ENCODE measurements around the gene MRPL48. TPM values are rescaled to one million over a fixed set of nuclear protein-coding genes. Genes with fewer than 3 reads are reported as not detected.
A peak's percentile ranks its signal among the peaks of the same experiment; 100 is the strongest.
"Not testable (repeated sequence)": the region's sequence is repeated elsewhere in the genome, so short reads cannot be mapped to it uniquely, and the experiment has no call there.

The MRPL48 gene
- total RNA-seq, 6 experiments from 2014 or later = 15.9 to 26.7 (median 18.2) TPM

DNA sequence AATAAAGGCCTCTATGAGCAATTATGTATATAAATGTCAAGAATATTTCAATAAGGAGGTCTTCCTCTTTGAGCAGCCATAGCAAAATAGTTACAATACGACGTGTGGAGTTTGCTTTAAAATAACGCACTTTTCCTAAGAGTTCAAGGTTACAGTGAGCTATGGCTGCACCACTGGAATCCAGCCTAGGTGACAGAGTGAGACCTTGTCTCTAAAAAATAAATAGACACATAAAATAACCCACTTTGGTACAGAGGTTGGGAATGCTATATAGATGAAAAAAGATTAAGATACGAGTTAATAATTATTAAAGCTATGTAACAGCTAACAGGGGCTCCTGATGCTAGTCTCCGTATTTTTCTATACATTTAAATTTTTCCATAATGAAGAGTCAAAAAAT is 39.4 kb upstream of the MRPL48 start:
- no peaks in the 10 kb centered on the region for H3K9me3 ChIP-seq
- no peak overlapping the region for H3K27ac ChIP-seq
- H3K4me3 ChIP-seq = no peak overlapping the region
- DNase-seq (no peak), ATAC-seq (no peak)
- no peaks in the 10 kb centered on the region for H3K27me3 ChIP-seq
- TF ChIP-seq POLR2A (IDR thresholded peaks at IDR 0.05) = no peak
- TF ChIP-seq, protein P1, sequence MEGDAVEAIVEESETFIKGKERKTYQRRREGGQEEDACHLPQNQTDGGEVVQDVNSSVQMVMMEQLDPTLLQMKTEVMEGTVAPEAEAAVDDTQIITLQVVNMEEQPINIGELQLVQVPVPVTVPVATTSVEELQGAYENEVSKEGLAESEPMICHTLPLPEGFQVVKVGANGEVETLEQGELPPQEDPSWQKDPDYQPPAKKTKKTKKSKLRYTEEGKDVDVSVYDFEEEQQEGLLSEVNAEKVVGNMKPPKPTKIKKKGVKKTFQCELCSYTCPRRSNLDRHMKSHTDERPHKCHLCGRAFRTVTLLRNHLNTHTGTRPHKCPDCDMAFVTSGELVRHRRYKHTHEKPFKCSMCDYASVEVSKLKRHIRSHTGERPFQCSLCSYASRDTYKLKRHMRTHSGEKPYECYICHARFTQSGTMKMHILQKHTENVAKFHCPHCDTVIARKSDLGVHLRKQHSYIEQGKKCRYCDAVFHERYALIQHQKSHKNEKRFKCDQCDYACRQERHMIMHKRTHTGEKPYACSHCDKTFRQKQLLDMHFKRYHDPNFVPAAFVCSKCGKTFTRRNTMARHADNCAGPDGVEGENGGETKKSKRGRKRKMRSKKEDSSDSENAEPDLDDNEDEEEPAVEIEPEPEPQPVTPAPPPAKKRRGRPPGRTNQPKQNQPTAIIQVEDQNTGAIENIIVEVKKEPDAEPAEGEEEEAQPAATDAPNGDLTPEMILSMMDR (IDR thresholded peaks at IDR 0.05) = no peak
- 48% methylated on average over 5 of the region's 5 CpGs for WGBS (ENCODE audit: insufficient coverage, low coverage, low lambda C conversion rate, missing lambda C conversion rate)
- peaks cover 0 to 37% (median 6%) of the 10 kb centered on the region in 4 donors for H3K4me1 ChIP-seq
- intact Hi-C loops (cut with DNase I) = no loop called here
- no peaks in the 10 kb centered on the region for H3K36me3 ChIP-seq

DNA sequence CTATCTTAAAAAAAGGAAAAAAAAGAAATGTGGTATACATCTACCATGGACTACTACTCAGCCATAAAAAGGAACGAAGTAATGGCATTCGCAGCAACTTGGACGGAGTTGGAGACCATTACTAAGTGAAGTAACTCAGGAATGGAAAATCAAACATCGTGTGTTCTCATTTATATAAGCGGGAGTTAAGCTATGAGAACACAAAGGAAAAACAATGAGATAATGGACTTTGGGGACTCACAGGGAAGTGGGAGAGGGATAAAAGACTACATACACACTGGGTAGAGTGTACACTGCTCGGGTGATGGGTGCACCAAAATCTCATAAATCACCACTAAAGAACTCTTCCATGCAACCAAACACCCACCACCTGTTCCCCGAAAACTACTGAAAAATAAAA is 38.6 kb upstream of the MRPL48 start:
- ATAC-seq = no peak
- Histone ChIP-seq H3K4me3 (no peak overlapping the region), H3K36me3 (no peaks in the 10 kb centered on the region), H3K9me3 (no peaks in the 10 kb centered on the region), H3K27me3 (no peaks in the 10 kb centered on the region), H3K4me1 (peaks cover 0 to 43% (median 6%) of the 10 kb centered on the region in 4 donors), H3K27ac (no peak overlapping the region)
- intact Hi-C loops (cut with DNase I) = no loop called here
- no peak for DNase-seq
- WGBS (ENCODE audit: insufficient coverage, low coverage, low lambda C conversion rate, missing lambda C conversion rate) = 100% methylated on average over 7 of the region's 7 CpGs
- no peak for TF ChIP-seq POLR2A (IDR thresholded peaks at IDR 0.05)

DNA sequence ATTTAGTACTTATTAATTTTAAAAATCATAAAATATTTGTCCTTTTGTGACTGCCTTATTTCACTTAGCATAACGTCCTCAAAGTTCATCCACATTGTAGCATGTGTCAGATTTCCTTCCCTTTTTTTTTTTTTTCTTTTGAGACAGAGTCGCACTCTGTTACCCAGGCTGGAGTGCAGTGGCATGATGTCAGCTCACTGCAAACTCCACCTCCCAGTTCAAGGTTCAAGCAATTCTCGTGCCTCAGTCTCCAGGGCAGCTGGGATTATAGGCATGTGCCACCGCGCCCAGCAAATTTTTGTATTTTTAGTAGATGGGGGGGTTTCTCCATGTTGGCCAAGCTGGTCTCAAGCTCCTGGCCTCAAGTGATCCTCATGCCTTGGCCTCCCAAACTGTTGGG is 37.4 kb upstream of the MRPL48 start:
- ATAC-seq = peak; percentile 33 to 73 (median 59)
- Histone ChIP-seq H3K27ac (peak overlapping the region in 1 of 3 donors; percentile 45), H3K27me3 (no peaks in the 10 kb centered on the region), H3K36me3 (no peaks in the 10 kb centered on the region), H3K4me1 (peaks cover 0 to 44% (median 6%) of the 10 kb centered on the region in 4 donors), H3K4me3 (no peak overlapping the region), H3K9me3 (no peaks in the 10 kb centered on the region)
- WGBS (ENCODE audit: insufficient coverage, low coverage, low lambda C conversion rate, missing lambda C conversion rate) = 24% methylated on average over 5 of the region's 5 CpGs
- no peak for DNase-seq
- no peak for TF ChIP-seq POLR2A (IDR thresholded peaks at IDR 0.05)
- TF ChIP-seq, protein P1 (IDR thresholded peaks at IDR 0.05) = no peak
- intact Hi-C loops (cut with DNase I) = no loop called here

DNA sequence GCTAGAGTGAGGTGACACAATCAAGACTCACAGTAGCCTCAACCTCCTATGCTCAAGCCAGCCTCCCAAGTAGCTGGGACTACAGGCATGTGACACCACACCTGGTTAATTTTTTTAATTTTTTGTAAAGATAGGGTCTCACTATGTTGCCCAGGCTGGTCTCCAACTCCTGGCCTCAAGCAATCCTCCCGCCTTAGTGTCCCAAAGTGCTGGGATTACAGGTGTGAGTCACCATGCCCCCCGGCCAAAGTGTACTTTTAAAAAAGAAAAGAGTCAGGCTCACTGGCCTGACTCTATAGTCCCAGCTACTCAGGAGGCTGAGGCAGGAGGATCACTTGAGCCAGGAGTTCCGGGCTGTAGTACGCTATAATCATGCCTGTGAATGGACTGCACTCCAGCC is 36.8 kb upstream of the MRPL48 start:
- ATAC-seq; DNase-seq; H3K9me3 ChIP-seq; intact Hi-C loops (cut with DNase I); H3K4me3 ChIP-seq; H3K36me3 ChIP-seq; H3K27ac ChIP-seq; H3K27me3 ChIP-seq: not testable (repeated sequence)
- WGBS (ENCODE audit: insufficient coverage, low coverage, low lambda C conversion rate, missing lambda C conversion rate) = 96% methylated on average over 4 of the region's 4 CpGs
- H3K4me1 ChIP-seq = peaks cover 0 to 44% (median 6%) of the 10 kb centered on the region in 4 donors

DNA sequence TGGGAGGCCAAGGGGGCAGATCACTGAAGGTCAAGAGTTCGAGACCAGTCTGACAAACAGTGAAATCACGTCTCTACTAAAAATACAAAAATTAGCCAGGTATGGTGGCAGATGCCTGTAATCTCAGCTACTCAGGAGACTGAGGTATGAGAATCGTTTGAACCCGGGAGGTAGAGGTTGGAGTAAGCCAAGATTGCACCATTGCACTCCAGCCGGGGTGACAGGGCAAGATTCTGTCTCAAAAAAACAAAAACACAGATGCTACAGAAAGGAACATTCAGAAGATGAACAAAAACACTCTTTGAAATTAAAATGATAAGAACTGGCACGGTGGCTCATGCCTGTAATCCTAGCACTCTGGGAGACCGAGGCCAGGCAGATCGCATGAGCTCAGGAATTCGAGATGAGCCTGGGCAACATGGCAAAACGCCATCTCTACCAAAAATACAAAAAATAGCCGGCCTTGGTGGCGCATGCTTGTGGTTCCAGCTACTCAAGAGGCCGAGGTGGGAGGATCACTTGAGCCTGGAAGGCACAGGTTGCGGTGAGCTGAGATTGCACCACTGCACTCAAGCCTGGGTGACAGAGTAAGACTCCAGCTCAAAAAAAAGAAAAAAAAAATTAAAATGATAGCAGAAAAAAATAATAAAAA is 35.3 kb upstream of the MRPL48 start:
- Histone ChIP-seq H3K4me3 (no peak overlapping the region), H3K9me3 (no peaks in the 10 kb centered on the region), H3K36me3 (no peaks in the 10 kb centered on the region), H3K27me3 (no peaks in the 10 kb centered on the region), H3K4me1 (peaks cover 0 to 53% (median 6%) of the 10 kb centered on the region in 4 donors), H3K27ac (no peak overlapping the region)
- TF ChIP-seq POLR2A (IDR thresholded peaks at IDR 0.05) = no peak
- TF ChIP-seq, protein P1 (IDR thresholded peaks at IDR 0.05) = no peak
- 76% methylated on average over 12 of the region's 14 CpGs for WGBS (ENCODE audit: insufficient coverage, low coverage, low lambda C conversion rate, missing lambda C conversion rate)
- intact Hi-C loops (cut with DNase I) = no loop called here
- ATAC-seq (no peak), DNase-seq (no peak)
